Lung (tissue), 12 donors: Measurements from ENCODE around the gene ADCY3. TPM values are rescaled to one million over a fixed set of nuclear protein-coding genes. Genes with fewer than 3 reads are reported as not detected.
"Not testable (repeated sequence)": the region's sequence is repeated elsewhere in the genome, so short reads cannot be mapped to it uniquely, and the experiment has no call there.

Source experiments
- ATAC-seq: fragments of 200-7000 bp; cut with Tn5 transposase; one replicate; pipeline ENCODE4 v1.9.1; 2020; ENCODE audit warnings: moderate number of reproducible peaks; ENCODE audit not compliant: insufficient read depth, low FRiP score
- DNase-seq, 3 donors: peaks; one replicate each; pipeline ENCODE4 v3.0.0-alpha.2; 2013 to 2017
- H3K27ac ChIP-seq, 2 donors: one replicate each; pipeline ENCODE4 v1.5.1; 2013; ENCODE audit warnings: mild to moderate bottlenecking in 2 of 2, moderate library complexity in 2 of 2, control low read depth in 1 of 2, inconsistent platforms in 1 of 2, low read depth in 1 of 2, low read length in 1 of 2
- H3K27me3 ChIP-seq, 3 donors: one replicate each; pipeline ENCODE4 v1.5.1; 2013; ENCODE audit warnings: low read length in 2 of 3; ENCODE audit not compliant: control insufficient read depth in 3 of 3, insufficient read depth in 3 of 3
- H3K36me3 ChIP-seq, 4 donors: one replicate each; pipeline ENCODE4 v1.5.1; 2013; ENCODE audit warnings: low read length in 4 of 4, mild to moderate bottlenecking in 1 of 4, moderate library complexity in 1 of 4; ENCODE audit not compliant: control insufficient read depth in 4 of 4, insufficient read depth in 4 of 4
- H3K4me1 ChIP-seq, 5 donors: one replicate each; pipeline ENCODE4 v1.5.1; 2013; ENCODE audit warnings: low read length in 5 of 5, mild to moderate bottlenecking in 2 of 5, moderate library complexity in 1 of 5; ENCODE audit not compliant: control insufficient read depth in 5 of 5, insufficient read depth in 5 of 5
- H3K4me3 ChIP-seq: one replicate; pipeline ENCODE4 v1.5.1; 2013; ENCODE audit warnings: mild to moderate bottlenecking, control low read depth, moderate library complexity
- H3K9ac ChIP-seq, 2 donors: one replicate each; pipeline ENCODE4 v1.5.1; 2013; ENCODE audit warnings: low read length in 2 of 2, control low read depth in 1 of 2; ENCODE audit not compliant: insufficient read depth in 1 of 2
- H3K9me3 ChIP-seq, 4 donors: one replicate each; pipeline ENCODE4 v1.5.1; 2013; ENCODE audit warnings: low read length in 3 of 4, mild to moderate bottlenecking in 1 of 4, moderate library complexity in 1 of 4; ENCODE audit not compliant: control insufficient read depth in 4 of 4, insufficient read depth in 3 of 4
- CTCF ChIP-seq: IDR thresholded peaks from 2 replicates; pipeline ENCODE4 v1.5.1; 2012; ENCODE audit warnings: mild to moderate bottlenecking; ENCODE audit errors: control extremely low read depth, extremely low read depth
- WGBS, 2 donors: extraction: QIAGEN DNeasy Blood & Tissue Kit; methylation state at CpG; one replicate each; pipeline ENCODE4 v1.1.7; 2013; 5-methylcytosine and 5-hydroxymethylcytosine counted together
- polyA plus RNA-seq, 2 donors: library from polyadenylated mRNA; stranded (reverse); fragments of 200-250 nt; gene quantifications; one replicate each; pipeline ENCODE4 v1.2.1, GENCODE V29; 2013
- total RNA-seq, 2 donors: library from RNA; depleted of rRNA in 1 of 2; stranded (reverse); fragments of >200 nt in 1 of 2; gene quantifications; one replicate each; pipeline ENCODE4 v1.2.1, GENCODE V29; 2014 to 2021
- donor health status: control.
- donor health status: control.
- donor health status: Bipolar disorder and iron deficiency.
- donor health status: healthy.
- donor health status: DM: yes; HTN: yes; CAD: no.

The ADCY3 gene
- total and polyA plus RNA-seq, 4 donors, result 27.9 to 74.8 (median 45.8) TPM

GRCh38 chr2:24836206-24836605 is 83.8 kb downstream of the ADCY3 start:
- Histone ChIP-seq H3K27ac (no peak overlapping the region), H3K4me3 (no peak overlapping the region), H3K9me3 (no peaks in the 10 kb centered on the region), H3K36me3 (peaks cover 0 to 14% (median 9%) of the 10 kb centered on the region in 4 donors), H3K9ac (no peak overlapping the region), H3K4me1 (no peaks in the 10 kb centered on the region), H3K27me3 (no peaks in the 10 kb centered on the region)
- DNase-seq, result no peak
- no peak for TF ChIP-seq CTCF
- 88 to 97% methylated on average over 8 of the region's 8 CpGs for WGBS, 2 donors
- no peak for ATAC-seq

- H3K27ac ChIP-seq, ATAC-seq, H3K9ac ChIP-seq, H3K27me3 ChIP-seq, DNase-seq, H3K9me3 ChIP-seq, H3K4me3 ChIP-seq, H3K4me1 ChIP-seq: not testable (repeated sequence)
- peaks cover 0 to 17% (median 9%) of the 10 kb centered on the region in 4 donors for H3K36me3 ChIP-seq
- 89 to 95% methylated on average over 8 of the region's 8 CpGs for WGBS, 2 donors
Measured at GRCh38 chr2:24835411-24835810, 84.6 kb downstream of the ADCY3 start.

GRCh38 chr2:24834733-24835395 is 85.2 kb downstream of the ADCY3 start:
- Histone ChIP-seq H3K36me3 (peaks cover 0 to 17% (median 8%) of the 10 kb centered on the region in 4 donors), H3K27ac (no peak overlapping the region), H3K27me3 (no peaks in the 10 kb centered on the region), H3K9ac (no peak overlapping the region), H3K4me3 (no peak overlapping the region), H3K9me3 (no peaks in the 10 kb centered on the region), H3K4me1 (no peaks in the 10 kb centered on the region)
- no peak for ATAC-seq
- no peak for DNase-seq
- TF ChIP-seq CTCF, result no peak
- WGBS, 2 donors, result 96 to 98% methylated on average over 20 of the region's 20 CpGs

- WGBS, 2 donors, result 92 to 97% methylated on average over 32 of the region's 32 CpGs
Measured at GRCh38 chr2:24833821-24834732, 86.0 kb downstream of the ADCY3 start.

More at GRCh38 chr2:24833821-24834732, 86.0 kb downstream of the ADCY3 start:
- H3K4me1 ChIP-seq, result no peaks in the 10 kb centered on the region
- H3K27me3 ChIP-seq, result no peaks in the 10 kb centered on the region
- peaks cover 0 to 17% (median 6%) of the 10 kb centered on the region in 4 donors for H3K36me3 ChIP-seq
- ATAC-seq (no peak), DNase-seq (no peak)
- H3K9me3 ChIP-seq, result no peaks in the 10 kb centered on the region
- no peak overlapping the region for H3K9ac ChIP-seq
- no peak for TF ChIP-seq CTCF
- H3K27ac ChIP-seq, result no peak overlapping the region
- no peak overlapping the region for H3K4me3 ChIP-seq
